ENCODE data around the gene POLR3H. TPM values are rescaled to one million over a fixed set of nuclear protein-coding genes. Genes with fewer than 3 reads are reported as not detected.
A peak's percentile ranks its signal among the peaks of the same experiment; 100 is the strongest.

Gene POLR3H
- total and polyA plus RNA-seq, 2 donors (not counting 1 experiment from before 2014, with no cell fraction given): 12.4 to 32.1 TPM

DNA sequence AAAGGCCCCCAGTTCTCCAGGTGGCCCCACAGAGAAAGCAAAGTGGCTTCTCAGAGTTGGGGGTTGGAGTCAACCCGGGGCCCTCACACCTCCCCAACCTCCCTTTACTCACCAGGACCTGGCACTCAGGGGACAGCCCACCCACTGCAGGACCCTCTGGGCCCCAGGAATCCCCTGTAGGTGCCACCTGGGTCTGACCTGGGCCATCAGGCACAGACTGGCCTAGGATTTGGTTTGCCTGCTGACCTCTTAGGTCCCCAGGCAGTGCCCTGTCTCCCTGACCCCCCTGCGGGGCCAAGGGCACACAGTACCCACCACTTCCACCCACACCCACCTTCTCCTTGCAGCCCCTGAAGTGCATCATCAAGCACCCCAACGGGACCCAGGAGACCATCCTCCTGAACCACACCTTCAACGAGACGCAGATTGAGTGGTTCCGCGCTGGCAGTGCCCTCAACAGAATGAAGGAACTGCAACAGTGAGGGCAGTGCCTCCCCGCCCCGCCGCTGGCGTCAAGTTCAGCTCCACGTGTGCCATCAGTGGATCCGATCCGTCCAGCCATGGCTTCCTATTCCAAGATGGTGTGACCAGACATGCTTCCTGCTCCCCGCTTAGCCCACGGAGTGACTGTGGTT is 16.0 kb downstream of the POLR3H start:
- H3K27ac Mint-ChIP-seq: peak overlapping the region; percentile 10
- H3K4me3 Mint-ChIP-seq: no peak overlapping the region
- CTCF ChIA-PET: interaction anchor here (0.6 to 13.2 kb wide), 10 partner anchors 11 to 1340 kb away, joined by 3 to 228 read pairs (median 8); partner anchors contain the start of genes ACO2, PHF5A and TOB2

More for the DNA sequence above, 16.0 kb downstream of the POLR3H start:
- 88% methylated on average over 16 of the region's 16 CpGs for WGBS (ENCODE audit: insufficient coverage)
- H3K4me1 Mint-ChIP-seq: peaks cover 15% of the 10 kb centered on the region
- H3K27ac ChIP-seq (ENCODE audit: low read length in 2 of 2): no peak overlapping the region
- H3K4me2 ChIP-seq (replicated peaks; ENCODE audit: low read depth, low read length, poor library complexity, severe bottlenecking): no peak overlapping the region
- no peaks in the 10 kb centered on the region for H3K9me3 ChIP-seq (ENCODE audit: control extremely low read depth in 1 of 3, control insufficient read depth in 2 of 3, insufficient read depth in 1 of 3, low read length in 2 of 3)
- H3K36me3 ChIP-seq (replicated peaks in 1 of 2; ENCODE audit: control extremely low read depth in 1 of 2, control insufficient read depth in 1 of 2, extremely low read depth in 1 of 2, insufficient read depth in 2 of 2, low read length in 1 of 2): peaks cover 0 to 83% of the 10 kb centered on the region in 2 experiments
- TF ChIP-seq, protein P1, sequence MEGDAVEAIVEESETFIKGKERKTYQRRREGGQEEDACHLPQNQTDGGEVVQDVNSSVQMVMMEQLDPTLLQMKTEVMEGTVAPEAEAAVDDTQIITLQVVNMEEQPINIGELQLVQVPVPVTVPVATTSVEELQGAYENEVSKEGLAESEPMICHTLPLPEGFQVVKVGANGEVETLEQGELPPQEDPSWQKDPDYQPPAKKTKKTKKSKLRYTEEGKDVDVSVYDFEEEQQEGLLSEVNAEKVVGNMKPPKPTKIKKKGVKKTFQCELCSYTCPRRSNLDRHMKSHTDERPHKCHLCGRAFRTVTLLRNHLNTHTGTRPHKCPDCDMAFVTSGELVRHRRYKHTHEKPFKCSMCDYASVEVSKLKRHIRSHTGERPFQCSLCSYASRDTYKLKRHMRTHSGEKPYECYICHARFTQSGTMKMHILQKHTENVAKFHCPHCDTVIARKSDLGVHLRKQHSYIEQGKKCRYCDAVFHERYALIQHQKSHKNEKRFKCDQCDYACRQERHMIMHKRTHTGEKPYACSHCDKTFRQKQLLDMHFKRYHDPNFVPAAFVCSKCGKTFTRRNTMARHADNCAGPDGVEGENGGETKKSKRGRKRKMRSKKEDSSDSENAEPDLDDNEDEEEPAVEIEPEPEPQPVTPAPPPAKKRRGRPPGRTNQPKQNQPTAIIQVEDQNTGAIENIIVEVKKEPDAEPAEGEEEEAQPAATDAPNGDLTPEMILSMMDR (IDR thresholded peaks at IDR 0.05): no peak
- no peak for TF ChIP-seq EZH2 (IDR thresholded peaks at IDR 0.05; ENCODE audit: borderline replicate concordance, insufficient read depth, low read depth, low read length, poor library complexity, severe bottlenecking)
- no peak overlapping the region for H2AFZ ChIP-seq (ENCODE audit: insufficient read depth, low read depth, low read length, poor library complexity, severe bottlenecking)
- H3K4me3 ChIP-seq (ENCODE audit: control extremely low read depth in 1 of 5, extremely low read depth in 1 of 5, insufficient read depth in 1 of 5, low read depth in 2 of 5, low read length in 4 of 5): no peak overlapping the region
- H3K27me3 ChIP-seq (replicated peaks in 1 of 4; ENCODE audit: control extremely low read depth in 1 of 4, control insufficient read depth in 3 of 4, insufficient read depth in 4 of 4, low read length in 3 of 4): no peaks in the 10 kb centered on the region
- peaks cover 36% of the 10 kb centered on the region for H4K20me1 ChIP-seq (ENCODE audit: control insufficient read depth, insufficient read depth, low read length, poor library complexity, severe bottlenecking)
- peaks cover 7 to 12% of the 10 kb centered on the region in 2 donors for H3K4me1 ChIP-seq (ENCODE audit: control insufficient read depth in 2 of 2, insufficient read depth in 2 of 2, low read length in 2 of 2)
- H3K27me3 Mint-ChIP-seq: no peaks in the 10 kb centered on the region
- intact Hi-C loops (cut with micrococcal nuclease): no loop called here
- no peak overlapping the region for H3K9ac ChIP-seq (ENCODE audit: low read length)
- DNase-seq: no peak
- H3K79me2 ChIP-seq (ENCODE audit: control insufficient read depth, insufficient read depth, low read length): peaks cover 10% of the 10 kb centered on the region
- no peak for ATAC-seq (ENCODE audit: low read depth)
- no peaks in the 10 kb centered on the region for H3K9me3 Mint-ChIP-seq (ENCODE audit: insufficient read depth)
- POLR2A ChIA-PET: interaction anchor here (1.9 kb wide), 1 partner anchor 147 kb away, joined by 6 read pairs; the partner anchor contains the start of gene TEF

All from B cell (primary cell).